GM18502 (cell line): ENCODE data around the gene CAMK1D.
"Not testable (repeated sequence)": the region's sequence is repeated elsewhere in the genome, so short reads cannot be mapped to it uniquely, and the experiment has no call there.

ENCODE experiments used
- ATAC-seq: cut with Tn5 transposase; IDR thresholded peaks from one replicate; pipeline ENCODE4 v1.9.1; 2021; ENCODE audit warnings: mild to moderate bottlenecking; ENCODE audit not compliant: unreplicated experiment, poor library complexity

The CAMK1D gene

GRCh38 chr10:12484941-12485805 is 135.8 kb downstream of the CAMK1D start:
- peak; percentile 81 for ATAC-seq

GRCh38 chr10:12487366-12487765 is 138.0 kb downstream of the CAMK1D start:
- no peak for ATAC-seq

- ATAC-seq, result no peak
These were observed 139.3 kb downstream of the CAMK1D start for GRCh38 chr10:12488626-12489025.

- no peak for ATAC-seq
These were observed 140.0 kb downstream of the CAMK1D start for GRCh38 chr10:12489357-12489756.

GRCh38 chr10:12489806-12490205 is 140.5 kb downstream of the CAMK1D start:
- ATAC-seq, result no peak

- ATAC-seq, result no peak
These were observed 141.6 kb downstream of the CAMK1D start for GRCh38 chr10:12490963-12491362.

- ATAC-seq, result no peak
These were observed 142.1 kb downstream of the CAMK1D start for GRCh38 chr10:12491491-12491890.

- ATAC-seq, result no peak
These were observed 142.7 kb downstream of the CAMK1D start for GRCh38 chr10:12492016-12492415.

- ATAC-seq, result not testable (repeated sequence)
These were observed 147.7 kb downstream of the CAMK1D start for GRCh38 chr10:12497046-12497445.

- no peak for ATAC-seq
These were observed 150.0 kb downstream of the CAMK1D start for GRCh38 chr10:12499076-12499986.

GRCh38 chr10:12500381-12501303 is 151.3 kb downstream of the CAMK1D start:
- no peak for ATAC-seq

- no peak for ATAC-seq
These were observed 152.0 kb downstream of the CAMK1D start for GRCh38 chr10:12501324-12501723.

- ATAC-seq, result no peak
These were observed 152.6 kb downstream of the CAMK1D start for GRCh38 chr10:12501841-12502525.

- no peak for ATAC-seq
These were observed 153.4 kb downstream of the CAMK1D start for GRCh38 chr10:12502526-12503274.

- ATAC-seq, result no peak
These were observed 154.0 kb downstream of the CAMK1D start for GRCh38 chr10:12503311-12503710.

- ATAC-seq, result no peak
These were observed 154.8 kb downstream of the CAMK1D start for GRCh38 chr10:12504176-12504575.

GRCh38 chr10:12504628-12505027 is 155.3 kb downstream of the CAMK1D start:
- ATAC-seq, result no peak

- ATAC-seq, result no peak
These were observed 156.3 kb downstream of the CAMK1D start for GRCh38 chr10:12505683-12506082.
